Sigmoid colon (tissue), 4 donors: ENCODE measurements around the gene RAB11FIP3.

Experiments
- POLR2A ChIP-seq, 2 donors: fragments of 450-650 bp; IDR thresholded peaks; one replicate each; pipeline ENCODE4 v1.6.1; 2016; ENCODE audit warnings: antibody characterized with exemption in 2 of 2, mild to moderate bottlenecking in 2 of 2, moderate library complexity in 2 of 2
- POLR2AphosphoS5 ChIP-seq, 4 donors: sonication (generic); formaldehyde crosslinking; IDR thresholded peaks; one replicate each; pipeline ENCODE4 v1.6.1; 2017; ENCODE audit warnings: antibody characterized with exemption in 4 of 4
- TF ChIP-seq, protein P1 (sequence below), 4 experiments: fragments of 450-650 bp in 3 of 4; fragments of 200-600 bp in 1 of 4; IDR thresholded peaks; one replicate each; pipeline ENCODE4 v1.5.1; 2016 to 2019; ENCODE audit warnings: antibody characterized with exemption in 4 of 4, mild to moderate bottlenecking in 3 of 4, moderate library complexity in 2 of 4

- TF ChIP-seq, protein P1, sequence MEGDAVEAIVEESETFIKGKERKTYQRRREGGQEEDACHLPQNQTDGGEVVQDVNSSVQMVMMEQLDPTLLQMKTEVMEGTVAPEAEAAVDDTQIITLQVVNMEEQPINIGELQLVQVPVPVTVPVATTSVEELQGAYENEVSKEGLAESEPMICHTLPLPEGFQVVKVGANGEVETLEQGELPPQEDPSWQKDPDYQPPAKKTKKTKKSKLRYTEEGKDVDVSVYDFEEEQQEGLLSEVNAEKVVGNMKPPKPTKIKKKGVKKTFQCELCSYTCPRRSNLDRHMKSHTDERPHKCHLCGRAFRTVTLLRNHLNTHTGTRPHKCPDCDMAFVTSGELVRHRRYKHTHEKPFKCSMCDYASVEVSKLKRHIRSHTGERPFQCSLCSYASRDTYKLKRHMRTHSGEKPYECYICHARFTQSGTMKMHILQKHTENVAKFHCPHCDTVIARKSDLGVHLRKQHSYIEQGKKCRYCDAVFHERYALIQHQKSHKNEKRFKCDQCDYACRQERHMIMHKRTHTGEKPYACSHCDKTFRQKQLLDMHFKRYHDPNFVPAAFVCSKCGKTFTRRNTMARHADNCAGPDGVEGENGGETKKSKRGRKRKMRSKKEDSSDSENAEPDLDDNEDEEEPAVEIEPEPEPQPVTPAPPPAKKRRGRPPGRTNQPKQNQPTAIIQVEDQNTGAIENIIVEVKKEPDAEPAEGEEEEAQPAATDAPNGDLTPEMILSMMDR (IDR thresholded peaks at IDR 0.05), result no peak
- TF ChIP-seq POLR2A (IDR thresholded peaks at IDR 0.05) (no peak), POLR2AphosphoS5 (IDR thresholded peaks at IDR 0.05) (no peak)
Observed at GRCh38 chr16:556474-557173, 131.2 kb downstream of the RAB11FIP3 start.
